SK-N-SH (cell line): ENCODE measurements around the gene CORT. TPM values are rescaled to one million over a fixed set of nuclear protein-coding genes. Genes with fewer than 3 reads are reported as not detected.

Experiments
- CTCF ChIA-PET: fragments of 300-600, 350-600 bp; formaldehyde crosslinking; extraction: SDS; loops from one replicate; lab custom pipeline; 2021; lab: Yijun Ruan, JAX
- POLR2A ChIA-PET: fragments of 350-600 bp; sonication (Branson Sonifier 250); formaldehyde crosslinking; extraction: SDS; loops from one replicate; lab custom pipeline; 2020; ENCODE audit warnings: antibody characterized with exemption, inconsistent platforms; lab: Yijun Ruan, JAX
- DNase-seq: peaks from one replicate; pipeline ENCODE4 v3.0.0; 2012
- H2AFZ ChIP-seq: fragments of 200-600 bp; sonication (generic); 2 replicates; pipeline ENCODE4 v1.8.1; 2016; ENCODE audit warnings: antibody characterized with exemption, mild to moderate bottlenecking, low read depth
- H3F3A ChIP-seq: fragments of 200-600 bp; sonication (generic); replicated peaks from 2 replicates; pipeline ENCODE3; 2016; ENCODE audit warnings: antibody characterized with exemption, mild to moderate bottlenecking; ENCODE audit not compliant: insufficient read depth
- H3K27ac ChIP-seq, 2 experiments: fragments of 200-500 bp in 1 of 2; fragments of 200-600 bp in 1 of 2; sonication (Bioruptor generic) in 1 of 2; sonication (generic), shearing (Covaris generic) in 1 of 2; 2 replicates each; pipeline versions ENCODE4 v1.5.1 to v1.6.1; 2014 to 2016; ENCODE audit warnings: low read depth in 2 of 2, inconsistent platforms in 1 of 2, low read length in 1 of 2, mild to moderate bottlenecking in 1 of 2, mixed read lengths in 1 of 2
- H3K27me3 ChIP-seq: fragments of 200-600 bp; sonication (generic), shearing (Covaris generic); 2 replicates; pipeline ENCODE4 v1.6.1; 2016; ENCODE audit warnings: mixed run types; ENCODE audit not compliant: insufficient read depth
- H3K36me3 ChIP-seq, 2 experiments: fragments of 200-500 bp in 1 of 2; fragments of 200-600 bp in 1 of 2; sonication (Bioruptor generic) in 1 of 2; sonication (generic) in 1 of 2; replicated peaks in 1 of 2; 2 replicates each; pipeline versions ENCODE3 to v1.5.1; 2014 to 2016; ENCODE audit warnings: low read length in 1 of 2, mild to moderate bottlenecking in 1 of 2; ENCODE audit not compliant: insufficient read depth in 2 of 2, control insufficient read depth in 1 of 2
- H3K4me1 ChIP-seq, 2 experiments: fragments of 200-500 bp in 1 of 2; fragments of 200-600 bp in 1 of 2; sonication (Bioruptor generic) in 1 of 2; sonication (generic), shearing (Covaris generic) in 1 of 2; 2 replicates each; pipeline versions ENCODE4 v1.5.1 to v1.6.1; 2014 to 2016; ENCODE audit warnings: low read depth in 1 of 2, low read length in 1 of 2, mixed run types in 1 of 2; ENCODE audit not compliant: insufficient read depth in 2 of 2, control insufficient read depth in 1 of 2
- H3K4me2 ChIP-seq: fragments of 200-600 bp; sonication (generic), shearing (Covaris generic); 2 replicates; pipeline ENCODE4 v1.6.1; 2017; ENCODE audit warnings: mixed run types
- H3K4me3 ChIP-seq, 2 experiments: fragments of 200-500 bp in 1 of 2; fragments of 200-600 bp in 1 of 2; sonication (Bioruptor generic) in 1 of 2; sonication (generic), shearing (Covaris generic) in 1 of 2; 2 replicates each; pipeline versions ENCODE4 v1.5.1 to v1.8.1; 2014 to 2016; ENCODE audit warnings: low read depth in 2 of 2, inconsistent platforms in 1 of 2, low read length in 1 of 2, mild to moderate bottlenecking in 1 of 2, mixed read lengths in 1 of 2, moderate library complexity in 1 of 2
- H3K79me2 ChIP-seq: fragments of 200-600 bp; sonication (generic); 2 replicates; pipeline ENCODE4 v1.8.1; 2017; ENCODE audit warnings: mild to moderate bottlenecking; ENCODE audit not compliant: insufficient read depth
- H3K9ac ChIP-seq: fragments of 200-600 bp; sonication (generic); 2 replicates; pipeline ENCODE4 v1.6.1; 2017; ENCODE audit warnings: mixed run types
- H3K9me2 ChIP-seq: fragments of 200-600 bp; sonication (generic); 2 replicates; pipeline ENCODE4 v1.6.1; 2017; ENCODE audit warnings: mixed run types
- H3K9me3 ChIP-seq: fragments of 200-600 bp; sonication (generic); 2 replicates; pipeline ENCODE4 v1.6.1; 2017; ENCODE audit warnings: mixed run types, mild to moderate bottlenecking, moderate library complexity
- H4K20me1 ChIP-seq: fragments of 200-600 bp; sonication (generic); 2 replicates; pipeline ENCODE4 v1.6.1; 2017; ENCODE audit warnings: mild to moderate bottlenecking, mixed run types; ENCODE audit not compliant: insufficient read depth
- CHD2 ChIP-seq: fragments of 150-350 bp; IDR thresholded peaks from 2 replicates; pipeline ENCODE4 v1.6.1; 2018; ENCODE audit warnings: low read length; ENCODE audit not compliant: partially characterized antibody
- CTCF ChIP-seq: fragments of 200-600 bp; sonication (generic); IDR thresholded peaks from 2 replicates; pipeline ENCODE4 v1.6.1; 2017; ENCODE audit warnings: antibody characterized with exemption, mild to moderate bottlenecking, moderate library complexity
- ELF1 ChIP-seq: IDR thresholded peaks from 2 replicates; pipeline ENCODE4 v1.4.0; 2012
- EP300 ChIP-seq, 2 experiments: IDR thresholded peaks; 2 replicates each; pipeline versions ENCODE4 v1.4.0 to v1.6.1; 2012; ENCODE audit warnings: borderline replicate concordance in 1 of 2, low read depth in 1 of 2, low read length in 1 of 2
- EZH2phosphoT487 ChIP-seq: fragments of 200-600 bp; sonication (generic); IDR thresholded peaks from 2 replicates; pipeline ENCODE4 v1.6.1; 2017; ENCODE audit warnings: low read depth, mixed run types, mild to moderate bottlenecking, antibody characterized with exemption, moderate library complexity, borderline replicate concordance
- FOSL2 ChIP-seq: IDR thresholded peaks from 2 replicates; pipeline ENCODE4 v1.4.0; 2012; ENCODE audit warnings: low read depth, mild to moderate bottlenecking, moderate library complexity, borderline replicate concordance
- FOXJ3 ChIP-seq: sonication (generic); formaldehyde crosslinking; IDR thresholded peaks from 2 replicates; pipeline ENCODE4 v1.5.1; 2020; ENCODE audit warnings: mild to moderate bottlenecking, missing genetic modification reagents
- FOXM1 ChIP-seq: IDR thresholded peaks from 2 replicates; pipeline ENCODE4 v1.4.0; 2012; ENCODE audit warnings: low read depth, mild to moderate bottlenecking
- GABPA ChIP-seq: IDR thresholded peaks from 2 replicates; pipeline ENCODE4 v1.4.0; 2012; ENCODE audit warnings: low read depth, mild to moderate bottlenecking
- GATA2 ChIP-seq: sonication (generic); formaldehyde crosslinking; IDR thresholded peaks from 2 replicates; pipeline ENCODE4 v1.5.0; 2020; ENCODE audit warnings: mild to moderate bottlenecking, missing genetic modification reagents
- MEF2A ChIP-seq: IDR thresholded peaks from 2 replicates; pipeline ENCODE4 v1.4.0; 2012; ENCODE audit warnings: low read depth, borderline replicate concordance
- MXI1 ChIP-seq: IDR thresholded peaks from 2 replicates; pipeline ENCODE4 v1.6.1; 2012; ENCODE audit warnings: mild to moderate bottlenecking, low read depth, low read length, improper control_type of control experiment
- NFIC ChIP-seq: IDR thresholded peaks from 2 replicates; pipeline ENCODE4 v1.4.0; 2012; ENCODE audit warnings: borderline replicate concordance
- NRF1 ChIP-seq: IDR thresholded peaks from 2 replicates; pipeline ENCODE4 v1.6.1; 2012; ENCODE audit warnings: low read depth, mild to moderate bottlenecking, low read length
- RAD21 ChIP-seq: IDR thresholded peaks from 2 replicates; pipeline ENCODE4 v1.6.1; 2012; ENCODE audit warnings: mild to moderate bottlenecking, low read length
- RCOR1 ChIP-seq: fragments of 150-350 bp; IDR thresholded peaks from 2 replicates; pipeline ENCODE4 v1.6.1; 2017; ENCODE audit warnings: antibody characterized with exemption, low read length
- SMC3 ChIP-seq: IDR thresholded peaks from 2 replicates; pipeline ENCODE4 v1.6.1; 2012; ENCODE audit warnings: low read depth, low read length, improper control_type of control experiment
- TAF1 ChIP-seq: IDR thresholded peaks from 2 replicates; pipeline ENCODE4 v1.6.1; 2012; ENCODE audit warnings: low read depth, mild to moderate bottlenecking, low read length, moderate library complexity, borderline replicate concordance
- TCF12 ChIP-seq: IDR thresholded peaks from 2 replicates; pipeline ENCODE4 v1.4.0; 2012
- TEAD4 ChIP-seq: IDR thresholded peaks from 2 replicates; pipeline ENCODE4 v1.4.0; 2012; ENCODE audit warnings: mild to moderate bottlenecking, borderline replicate concordance; ENCODE audit not compliant: insufficient read depth
- USF1 ChIP-seq: IDR thresholded peaks from 2 replicates; pipeline ENCODE4 v1.4.0; 2012; ENCODE audit warnings: low read depth, borderline replicate concordance
- WGBS: methylation state at CpG from one replicate; pipeline ENCODE4 v1.1.6; 2017; ENCODE audit warnings: low lambda C conversion rate; 5-methylcytosine and 5-hydroxymethylcytosine counted together
- polyA plus RNA-seq, 3 experiments: library from polyadenylated mRNA; depleted of rRNA; stranded (reverse); fragments of >200 nt; gene quantifications; 2 replicates each; pipeline ENCODE4 v1.2.3, GENCODE V29; 2012
- TF ChIP-seq, protein P1 (sequence below): IDR thresholded peaks from 2 replicates; pipeline ENCODE4; 2012

CORT gene
- polyA plus RNA-seq, 1 of the 3 experiments (the other 2 are of a cell fraction): 0.26 TPM

- Histone ChIP-seq H3K4me1 (peaks cover 0 to 4% of the 10 kb centered on the region in 2 experiments; a peak in 1 of 4 replicates), H3K4me2 (no peak overlapping the region), H3F3A (peaks cover 7% of the 10 kb centered on the region), H3K4me3 (no peak overlapping the region), H3K9me3 (no peaks in the 10 kb centered on the region)
- 86% methylated on average over 5 of the region's 5 CpGs for WGBS
- no peak for DNase-seq
- no peak for TF ChIP-seq ELF1
- TF ChIP-seq TEAD4: no peak
- no peak for TF ChIP-seq EZH2phosphoT487
- TF ChIP-seq FOSL2: no peak
- TF ChIP-seq GATA2: no peak
- TF ChIP-seq SMC3: no peak
- no peak for TF ChIP-seq USF1
- TF ChIP-seq FOXJ3 (CRISPR knock-in tag): no peak
- TF ChIP-seq MEF2A: no peak
- no peak for TF ChIP-seq MXI1
- TF ChIP-seq, protein P1, sequence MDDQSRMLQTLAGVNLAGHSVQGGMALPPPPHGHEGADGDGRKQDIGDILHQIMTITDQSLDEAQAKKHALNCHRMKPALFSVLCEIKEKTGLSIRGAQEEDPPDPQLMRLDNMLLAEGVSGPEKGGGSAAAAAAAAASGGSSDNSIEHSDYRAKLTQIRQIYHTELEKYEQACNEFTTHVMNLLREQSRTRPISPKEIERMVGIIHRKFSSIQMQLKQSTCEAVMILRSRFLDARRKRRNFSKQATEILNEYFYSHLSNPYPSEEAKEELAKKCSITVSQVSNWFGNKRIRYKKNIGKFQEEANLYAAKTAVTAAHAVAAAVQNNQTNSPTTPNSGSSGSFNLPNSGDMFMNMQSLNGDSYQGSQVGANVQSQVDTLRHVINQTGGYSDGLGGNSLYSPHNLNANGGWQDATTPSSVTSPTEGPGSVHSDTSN: no peak
- no peak for TF ChIP-seq NRF1
- TF ChIP-seq TCF12: no peak
- no peak for TF ChIP-seq TAF1
- TF ChIP-seq, all 33 proteins: peak for 0
- H4K20me1 ChIP-seq: no peaks in the 10 kb centered on the region
- H3K9ac ChIP-seq: no peak overlapping the region
- H2AFZ ChIP-seq: no peak overlapping the region
- no peaks in the 10 kb centered on the region for H3K79me2 ChIP-seq
- ChIA-PET POLR2A (no interaction called here), CTCF (interaction anchor here (1.0 to 1.2 kb wide), 3 partner anchors 13 to 73 kb away, joined by 3 to 4 read pairs (median 3); partner anchors contain the start of gene PGD)
- peaks cover 29 to 34% of the 10 kb centered on the region in 2 experiments for H3K36me3 ChIP-seq
- no peaks in the 10 kb centered on the region for H3K9me2 ChIP-seq
- H3K27ac ChIP-seq: no peak overlapping the region
- H3K27me3 ChIP-seq: no peaks in the 10 kb centered on the region
Measured at GRCh38 chr1:10421637-10422036, 28.2 kb upstream of the CORT start.

DNA sequence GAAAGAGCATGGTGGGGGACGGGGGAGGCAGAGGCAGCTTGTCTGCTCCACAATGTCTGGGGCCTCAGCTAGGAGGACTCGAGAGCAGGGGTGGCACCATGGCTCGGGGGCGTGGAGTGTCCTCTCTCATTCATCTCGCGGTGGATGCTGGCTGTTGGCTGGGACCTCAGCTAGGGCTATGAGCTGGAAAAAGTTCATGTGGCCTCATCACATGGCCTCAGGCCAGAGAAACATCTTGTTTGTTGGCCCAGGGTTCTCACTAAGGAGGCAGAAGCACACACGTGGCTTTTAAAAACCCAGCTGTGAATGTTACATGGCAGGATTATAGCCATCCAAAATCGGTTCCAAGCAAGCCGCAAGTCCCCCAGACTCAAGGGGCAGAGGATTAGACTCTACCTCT is 25.8 kb upstream of the CORT start:
- POLR2A ChIA-PET: no interaction called here
- peaks cover 7% of the 10 kb centered on the region for H3F3A ChIP-seq
- peaks cover 15% of the 10 kb centered on the region in 2 experiments for H3K36me3 ChIP-seq
- H3K27me3 ChIP-seq: no peaks in the 10 kb centered on the region
- H3K4me1 ChIP-seq: peaks cover 0 to 4% of the 10 kb centered on the region in 2 experiments; a peak in 1 of 4 replicates
- 69% methylated on average over 9 of the region's 9 CpGs for WGBS
- H3K79me2 ChIP-seq: no peaks in the 10 kb centered on the region
- peak; percentile 44 for DNase-seq
- H3K9me2 ChIP-seq: no peaks in the 10 kb centered on the region
- H4K20me1 ChIP-seq: no peaks in the 10 kb centered on the region
- no peak overlapping the region for H2AFZ ChIP-seq
- H3K4me3 ChIP-seq: no peak overlapping the region
- no peaks in the 10 kb centered on the region for H3K9me3 ChIP-seq
- CTCF ChIA-PET: interaction anchor here (1.0 to 4.1 kb wide), 3 partner anchors 17 to 71 kb away, joined by 3 to 20 read pairs (median 15); no protein-coding TSS in a partner anchor
- TF ChIP-seq CTCF: no peak
- TF ChIP-seq RAD21: no peak
- TF ChIP-seq FOXM1: no peak
- TF ChIP-seq, protein P1: no peak
- TF ChIP-seq GATA2: no peak
- no peak for TF ChIP-seq TAF1
- no peak for TF ChIP-seq RCOR1
- TF ChIP-seq NFIC: no peak
- TF ChIP-seq SMC3: no peak
- TF ChIP-seq EZH2phosphoT487: no peak
- no peak for TF ChIP-seq NRF1
- no peak for TF ChIP-seq TCF12
- no peak for TF ChIP-seq FOSL2
- TF ChIP-seq EP300 (IDR thresholded peaks at IDR 0.05; ENCODE audit: borderline replicate concordance in 1 of 2, low read depth in 1 of 2, low read length in 1 of 2): no peak
- no peak for TF ChIP-seq CHD2
- TF ChIP-seq GABPA: no peak
- no peak overlapping the region for H3K4me2 ChIP-seq
- no peak overlapping the region for H3K27ac ChIP-seq
- H3K9ac ChIP-seq: no peak overlapping the region
